Ammon's horn (tissue), 1 donor: ENCODE measurements around the gene NKX1-1.

Experiments used
- DNase-seq: peaks from one replicate; pipeline ENCODE4 v3.0.0-alpha.2; 2016; ENCODE audit warnings: low spot score

The NKX1-1 gene

DNA sequence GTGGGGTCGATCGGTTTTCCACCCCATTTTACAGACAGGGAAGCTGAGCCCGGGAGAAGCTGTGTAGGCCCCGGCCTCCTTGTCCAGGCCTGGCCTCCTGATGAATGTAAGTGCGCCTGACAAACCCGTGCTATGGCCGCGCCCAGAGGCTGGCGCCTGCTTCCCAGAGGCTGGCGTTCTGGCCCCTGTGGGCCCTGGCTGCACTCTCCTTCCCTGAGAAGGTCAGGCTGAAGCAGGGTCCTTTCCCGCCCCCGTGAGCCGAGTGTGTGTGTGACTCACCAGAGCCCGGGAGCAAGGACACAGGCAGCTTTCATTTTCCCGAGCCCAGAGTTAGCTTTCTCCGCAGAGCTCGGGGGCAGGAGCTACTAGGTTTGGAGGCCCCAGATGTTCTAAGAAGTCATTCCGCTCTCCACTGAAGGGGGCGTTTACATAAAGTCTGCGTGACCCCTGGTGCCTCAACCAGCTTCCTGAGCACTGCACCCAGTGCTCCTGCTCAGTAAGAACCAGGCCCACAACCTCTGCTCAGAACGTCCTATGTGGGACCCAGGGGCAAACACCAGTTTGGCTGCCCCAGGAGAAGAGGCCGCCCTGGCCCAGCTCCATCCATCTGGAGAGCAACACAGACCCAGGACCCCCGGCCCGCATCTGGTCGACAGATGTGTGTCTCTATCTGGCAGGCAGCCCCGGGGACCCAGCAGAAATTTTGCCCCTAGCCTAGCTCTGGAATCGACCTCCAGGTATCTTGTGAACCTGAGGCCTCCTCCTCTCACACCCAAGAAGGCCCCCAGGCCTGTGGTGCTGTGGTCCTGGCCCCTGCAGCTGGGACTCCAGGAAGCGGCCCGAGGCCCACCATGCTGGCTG lies 45.6 kb downstream of the NKX1-1 start:
- DNase-seq, result no peak

DNA sequence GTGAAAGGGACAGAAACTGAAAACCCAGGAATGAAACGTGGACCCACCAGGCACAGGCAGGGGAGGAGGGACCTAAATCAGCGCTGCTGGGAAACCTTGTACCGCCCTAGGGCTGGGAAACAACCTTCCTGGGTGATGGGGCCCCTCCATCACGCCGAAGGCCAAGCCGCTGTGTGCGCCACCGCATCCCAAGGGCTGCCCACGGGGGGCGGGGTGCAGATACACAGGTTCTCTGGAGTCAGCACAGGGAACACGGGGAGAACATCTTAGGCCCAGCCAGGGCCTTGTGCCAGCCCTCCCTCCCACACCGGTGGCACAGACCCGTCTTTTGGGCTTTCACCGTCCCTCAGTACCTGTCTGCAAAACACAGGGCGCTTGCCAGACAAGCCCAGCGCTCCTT lies 46.3 kb downstream of the NKX1-1 start:
- no peak for DNase-seq

DNA sequence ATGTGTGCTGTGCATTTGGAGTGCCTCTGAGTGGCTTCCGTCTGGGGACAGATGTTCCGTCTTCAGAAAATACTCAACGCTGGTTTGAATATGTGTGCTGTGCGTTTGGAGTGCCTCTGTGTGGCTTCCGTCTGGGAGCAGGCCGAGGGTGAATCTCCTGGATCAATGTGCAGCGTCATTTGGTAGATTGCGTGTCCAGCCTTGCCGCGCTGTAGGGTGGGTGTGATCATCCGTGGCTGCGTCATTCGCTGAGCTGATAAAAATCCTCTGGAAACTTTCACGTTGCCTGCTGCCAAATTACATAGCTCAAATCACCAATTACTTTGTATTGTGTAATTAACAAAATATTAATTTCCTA lies 47.1 kb downstream of the NKX1-1 start:
- no peak for DNase-seq

DNA sequence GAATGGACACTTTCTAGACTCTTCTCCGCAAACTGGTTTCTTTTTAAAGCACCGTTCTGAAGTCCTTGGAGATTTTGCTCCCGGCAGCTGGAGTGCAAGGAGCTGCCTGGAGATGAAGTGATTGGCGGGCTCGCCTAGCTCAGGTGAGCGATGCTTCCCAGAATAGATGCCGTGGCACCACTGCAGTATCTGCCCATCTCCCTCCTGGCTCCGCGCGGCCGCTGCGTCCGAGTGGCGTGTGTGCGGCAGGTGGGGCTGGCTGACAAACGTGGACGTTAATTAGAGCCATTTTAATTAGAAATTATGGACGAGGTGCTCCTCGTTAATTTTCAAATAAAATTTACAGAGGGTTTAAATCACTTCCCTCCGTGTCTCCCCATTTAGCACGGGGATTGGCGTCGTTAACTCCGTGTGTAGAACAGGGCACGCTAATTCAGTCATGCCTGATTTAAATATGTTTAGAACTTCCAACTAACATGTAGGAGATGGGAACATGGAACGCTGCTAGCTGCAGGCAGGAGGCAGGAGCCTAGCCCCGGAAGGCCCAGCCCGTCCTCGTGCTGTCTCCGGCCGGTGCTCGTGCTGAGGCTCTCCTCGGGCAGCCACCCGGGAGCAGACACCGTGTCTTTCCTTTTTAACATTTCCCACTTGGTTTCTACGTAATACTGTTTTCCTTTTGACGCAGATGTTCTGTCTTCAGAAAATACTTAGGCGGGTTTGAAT lies 47.7 kb downstream of the NKX1-1 start:
- no peak for DNase-seq

DNA sequence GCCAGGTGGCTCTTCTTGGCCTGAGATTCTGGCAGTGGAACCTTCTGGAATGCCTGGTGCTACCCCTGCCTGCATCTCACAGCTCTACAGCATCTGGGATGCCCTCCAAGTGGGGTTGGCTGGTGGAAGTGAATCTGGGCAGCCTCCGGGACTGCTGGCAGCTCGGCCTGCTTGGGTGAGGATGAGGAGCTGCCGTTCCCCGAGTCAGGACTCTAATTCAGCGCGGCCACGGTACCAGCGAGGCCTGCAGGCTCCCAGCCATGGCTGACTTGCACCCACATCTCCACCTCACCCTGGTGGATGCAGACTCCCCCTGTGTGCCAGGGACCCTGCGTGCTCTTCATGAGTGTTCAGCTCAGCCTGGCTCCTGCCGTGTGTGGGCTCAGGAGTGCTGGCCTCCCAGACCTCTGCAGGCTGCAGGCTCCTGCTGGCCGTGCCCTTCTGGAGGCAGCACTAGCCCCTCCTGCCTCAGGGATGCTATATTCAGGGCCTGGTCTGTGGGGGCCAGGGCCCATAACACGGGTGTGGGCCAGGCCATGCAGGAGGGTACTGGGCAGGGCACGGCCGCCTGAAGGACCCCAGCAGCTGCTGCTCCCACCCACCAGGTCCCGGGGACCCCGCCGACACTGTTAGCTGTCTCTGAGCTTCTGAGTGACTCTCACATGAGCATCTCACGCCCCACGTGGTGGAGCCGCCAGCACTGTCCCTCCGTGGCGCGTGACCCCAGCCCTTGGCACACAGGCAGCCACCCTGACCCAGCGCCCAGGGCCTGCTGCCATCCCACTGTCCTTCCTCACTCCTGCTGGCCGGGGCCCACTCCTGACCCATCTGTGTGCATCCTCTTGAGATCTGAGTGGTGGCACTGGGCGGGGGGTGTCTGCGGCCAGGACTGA lies 48.6 kb downstream of the NKX1-1 start:
- peak; percentile 73 for DNase-seq

DNA sequence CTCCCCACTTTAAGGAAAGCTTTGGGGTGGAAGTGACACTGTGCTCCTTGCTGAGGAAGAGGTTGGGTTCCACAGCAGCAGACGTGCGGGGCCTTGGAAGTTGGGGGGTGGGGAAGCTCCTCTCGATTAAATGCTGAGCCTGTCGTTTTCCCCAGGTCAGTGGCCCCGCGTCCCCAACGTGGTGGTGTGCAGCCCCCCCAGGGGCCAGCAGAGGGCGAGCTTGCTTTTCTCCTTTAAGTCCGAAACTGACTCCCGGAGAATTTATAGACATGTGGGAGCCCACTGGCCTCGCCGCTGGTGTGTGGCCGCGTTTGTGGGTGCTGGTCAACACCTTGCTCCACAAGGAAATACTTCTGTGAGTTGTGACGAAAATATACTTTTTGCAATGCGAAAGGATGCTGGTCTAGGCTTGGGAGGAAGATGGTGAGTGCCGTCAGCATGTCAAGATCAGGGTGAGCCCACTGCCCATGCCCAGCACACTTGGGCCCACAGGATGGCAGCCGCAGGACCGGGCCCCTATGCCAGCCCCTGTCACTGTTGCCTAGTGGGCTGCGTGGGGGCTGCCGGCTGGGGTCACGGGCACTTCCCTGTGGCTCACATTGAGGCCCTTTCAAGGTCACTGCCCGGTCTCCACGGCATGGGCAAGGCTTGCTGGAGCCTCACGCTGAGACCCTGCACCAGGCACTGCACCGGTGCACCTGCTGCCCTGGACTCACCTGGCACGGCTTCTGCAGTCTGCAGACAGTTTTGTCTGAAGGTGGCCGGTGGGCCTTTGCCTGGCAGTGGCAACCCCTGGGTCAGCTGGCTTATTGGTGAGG lies 49.9 kb downstream of the NKX1-1 start:
- DNase-seq, result peak; percentile 63

DNA sequence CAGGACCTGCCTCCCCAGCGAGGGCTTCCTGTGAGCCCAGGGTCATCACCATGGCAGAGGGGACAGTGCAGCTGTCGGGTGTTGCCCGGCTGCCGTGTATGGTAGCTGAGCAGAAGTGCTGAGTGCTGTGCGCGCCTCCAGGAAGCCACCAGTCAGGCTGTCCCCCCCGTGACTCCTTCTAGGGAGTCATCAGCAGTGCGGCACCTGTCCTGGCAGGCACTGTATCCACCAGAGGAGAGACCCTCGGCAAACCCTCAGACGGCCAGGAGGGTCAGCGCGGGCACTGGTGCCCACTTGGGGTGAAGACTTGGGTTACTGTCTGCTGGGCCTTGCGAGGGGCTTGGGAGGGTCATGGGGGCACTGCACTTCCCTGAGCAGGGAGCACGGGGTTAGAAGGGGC lies 50.9 kb downstream of the NKX1-1 start:
- DNase-seq, result no peak

DNA sequence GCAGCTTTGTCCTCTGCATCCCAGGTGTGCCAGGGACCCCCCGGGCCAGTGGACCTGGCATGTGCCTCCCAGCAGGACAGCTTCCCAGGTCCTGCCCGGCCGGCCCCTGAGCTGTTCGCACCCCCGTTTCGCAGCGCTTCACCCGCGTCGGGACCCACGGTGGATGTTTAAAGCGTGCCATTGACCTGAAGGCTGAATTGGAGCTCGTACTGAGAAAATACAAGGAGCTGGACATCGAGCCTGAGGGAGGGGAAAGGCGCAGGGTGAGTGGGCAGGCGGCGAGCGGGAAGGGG lies 51.3 kb downstream of the NKX1-1 start:
- DNase-seq, result no peak

DNA sequence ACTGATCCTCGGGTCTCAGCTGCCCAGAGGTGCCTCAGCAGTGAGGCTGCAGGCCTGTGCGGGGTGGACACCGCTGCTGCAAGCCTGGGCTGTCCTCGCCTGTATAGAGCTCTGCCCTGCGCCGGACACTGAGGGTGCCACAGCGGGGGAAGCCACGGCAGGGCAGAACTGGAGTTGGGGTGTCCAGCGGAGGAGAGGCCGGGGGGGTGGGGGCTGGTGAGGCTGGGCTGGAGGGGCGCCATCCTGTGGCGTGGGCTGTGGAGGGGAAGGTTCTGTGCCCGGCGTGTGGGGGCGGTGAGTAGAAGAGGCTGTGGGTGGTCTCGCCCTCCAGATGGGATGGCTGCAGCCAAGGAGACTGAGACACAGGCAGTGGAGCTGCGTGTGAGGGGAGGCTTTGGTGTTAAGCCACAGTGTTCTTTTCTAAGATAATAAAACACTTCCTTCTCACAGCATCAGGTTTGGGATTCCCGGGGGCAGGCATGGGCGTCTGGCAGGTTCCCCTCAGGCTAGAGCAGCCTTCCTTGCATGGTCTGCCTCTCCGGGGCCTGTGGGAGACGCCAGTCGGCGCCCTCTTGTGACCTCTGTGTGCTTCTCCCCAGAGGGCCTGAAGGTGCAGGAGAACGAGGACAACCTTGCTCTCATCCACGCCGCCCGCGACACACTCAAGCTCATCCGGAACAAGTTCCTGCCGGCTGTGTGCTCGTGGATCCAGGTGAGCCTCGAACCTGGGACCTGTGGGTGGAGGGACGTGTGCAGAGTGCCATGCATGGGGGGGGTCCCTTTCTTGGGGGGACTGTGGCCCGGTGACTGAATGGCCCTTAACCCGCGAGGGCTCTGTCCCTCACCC lies 51.9 kb downstream of the NKX1-1 start:
- no peak for DNase-seq

DNA sequence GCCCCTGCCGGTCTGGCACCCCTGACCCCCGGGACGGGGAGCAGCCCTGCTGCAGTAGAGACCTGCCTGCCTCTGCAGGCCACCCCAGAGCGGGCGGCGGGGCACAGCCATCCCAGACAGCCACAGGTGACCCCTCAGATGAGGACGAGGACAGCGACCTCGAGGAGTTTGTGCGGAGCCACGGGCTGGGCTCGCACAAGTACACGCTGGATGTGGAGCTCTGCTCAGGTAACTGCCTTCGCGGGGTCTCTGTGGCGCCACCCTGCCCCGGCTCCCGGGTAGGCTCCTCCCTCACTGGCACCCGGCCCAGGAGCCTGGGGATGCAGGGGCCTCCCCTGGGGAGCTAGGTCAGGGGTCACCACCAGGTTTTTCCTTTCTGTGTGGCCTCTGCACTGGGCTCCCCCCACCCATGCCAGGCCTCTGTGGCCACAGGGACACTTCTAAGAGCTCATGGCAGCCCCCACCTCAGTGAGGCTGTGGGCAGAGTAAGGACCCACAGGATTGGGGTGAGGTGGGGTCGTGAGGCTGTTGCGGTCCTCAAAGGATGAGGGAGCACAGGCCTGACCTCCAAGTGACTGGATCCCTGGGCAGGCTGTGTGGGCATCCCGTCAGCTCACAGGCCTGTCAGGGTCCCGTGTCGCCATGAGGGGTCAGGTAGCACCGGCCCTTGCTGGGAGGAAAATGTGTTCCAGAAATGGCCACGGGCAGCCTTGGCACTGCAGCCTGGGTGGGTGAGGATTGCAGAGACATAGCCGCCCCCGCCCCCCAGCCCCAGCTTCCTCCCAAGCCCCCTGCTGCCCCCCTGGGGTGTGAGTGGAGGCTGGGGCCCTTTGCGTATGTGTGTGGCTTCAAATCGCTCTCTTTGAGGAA lies 52.8 kb downstream of the NKX1-1 start:
- no peak for DNase-seq
